Hepatocyte (in vitro differentiated cells): ENCODE measurements around the gene CSRP1.

Experiments used
- CTCF ChIP-seq: fragments of 200-600 bp; sonication (generic); IDR thresholded peaks from 2 replicates; pipeline ENCODE4 v1.5.1; 2016; ENCODE audit warnings: antibody characterized with exemption, mild to moderate bottlenecking; ENCODE audit not compliant: poor library complexity
- EZH2 ChIP-seq: fragments of 200-600 bp; sonication (generic); IDR thresholded peaks from 2 replicates; pipeline ENCODE4 v1.6.1; 2016; ENCODE audit warnings: antibody characterized with exemption, mild to moderate bottlenecking, borderline replicate concordance
- EZH2phosphoT487 ChIP-seq: fragments of 200-600 bp; sonication (generic); IDR thresholded peaks from one replicate; pipeline ENCODE4 v1.6.1; 2018; ENCODE audit warnings: antibody characterized with exemption, mild to moderate bottlenecking, low read depth, moderate library complexity; ENCODE audit not compliant: unreplicated experiment, severe bottlenecking

- TF ChIP-seq CTCF (no peak), EZH2phosphoT487 (no peak), EZH2 (no peak)
Observed at GRCh38 chr1:201555593-201555945, 48.6 kb upstream of the CSRP1 start.
